ENCODE measurements around the gene SKAP1.

GRCh38 chr17:48180842-48181629 is 249.0 kb downstream of the SKAP1 start:
- no peak for TF ChIP-seq POLR2A (IDR thresholded peaks at IDR 0.05)
- no peak for TF ChIP-seq CTCF (IDR thresholded peaks at IDR 0.05)

All from heart left ventricle (tissue), 13 donors.